GM19099 (cell line): ENCODE data around the gene ARMH1.

Source experiments
- POLR2A ChIP-seq: IDR thresholded peaks from 3 replicates; pipeline ENCODE4 v1.6.1; 2011; ENCODE audit warnings: low read depth; ENCODE audit not compliant: insufficient read length; ENCODE audit errors: extremely low read depth

The ARMH1 gene

DNA sequence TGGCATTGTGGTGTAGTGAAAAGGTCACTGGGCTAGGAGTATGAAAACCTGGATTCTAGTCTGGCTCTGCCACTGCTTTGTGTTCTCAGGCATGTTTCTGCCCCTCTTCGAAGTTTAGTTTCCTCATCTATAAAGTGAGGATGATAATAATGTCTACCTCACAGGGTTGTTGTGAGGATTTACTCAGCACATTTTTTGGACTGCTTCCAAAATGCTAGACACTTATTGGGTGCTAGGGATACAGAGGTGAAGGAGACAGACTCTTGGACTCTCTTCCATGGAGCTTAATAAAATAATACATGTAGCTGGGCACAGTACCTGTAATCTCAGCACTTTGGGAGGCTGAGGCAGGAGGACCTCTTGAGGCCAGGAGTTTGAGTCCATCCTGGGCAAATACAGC is 68.7 kb downstream of the ARMH1 start:
- TF ChIP-seq POLR2A: no peak

DNA sequence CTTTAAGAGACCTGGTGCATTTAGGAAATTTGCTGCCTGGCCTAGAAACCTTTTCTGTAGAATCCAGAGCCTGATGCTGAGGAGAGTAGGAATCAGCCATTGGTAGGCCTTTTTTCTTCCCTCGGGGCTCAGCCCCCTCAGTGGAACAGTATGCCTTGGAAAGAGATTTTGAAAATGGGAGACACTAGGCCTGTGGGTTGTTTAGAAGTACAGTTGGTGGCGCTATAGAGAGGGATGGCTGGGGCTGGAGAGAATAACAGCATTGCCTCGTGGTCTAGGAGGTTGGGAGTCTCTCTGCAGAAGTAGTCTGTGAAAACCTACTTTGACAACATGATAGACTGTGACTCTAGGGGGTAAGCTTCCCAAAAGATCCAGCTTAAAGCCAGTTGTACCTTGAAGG is 73.4 kb downstream of the ARMH1 start:
- TF ChIP-seq POLR2A: no peak

DNA sequence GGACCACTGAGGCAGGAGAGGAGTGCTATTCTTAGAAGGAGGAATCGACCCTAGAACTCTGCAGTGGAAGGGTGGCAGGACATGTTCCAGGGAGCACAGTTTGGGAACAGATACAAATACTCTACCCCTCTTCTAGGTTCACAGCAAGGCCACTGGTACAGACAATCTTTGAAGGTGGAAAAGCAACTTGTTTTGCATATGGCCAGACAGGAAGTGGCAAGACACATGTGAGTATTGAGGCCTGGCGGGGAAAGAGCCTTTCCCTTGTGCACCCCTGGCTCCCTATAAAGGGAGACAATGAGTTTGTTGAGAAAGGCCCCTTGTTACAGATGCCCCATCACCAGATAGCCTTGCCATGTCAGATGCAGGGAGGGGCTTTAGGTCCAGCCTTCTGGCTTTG is 82.9 kb downstream of the ARMH1 start:
- no peak for TF ChIP-seq POLR2A

DNA sequence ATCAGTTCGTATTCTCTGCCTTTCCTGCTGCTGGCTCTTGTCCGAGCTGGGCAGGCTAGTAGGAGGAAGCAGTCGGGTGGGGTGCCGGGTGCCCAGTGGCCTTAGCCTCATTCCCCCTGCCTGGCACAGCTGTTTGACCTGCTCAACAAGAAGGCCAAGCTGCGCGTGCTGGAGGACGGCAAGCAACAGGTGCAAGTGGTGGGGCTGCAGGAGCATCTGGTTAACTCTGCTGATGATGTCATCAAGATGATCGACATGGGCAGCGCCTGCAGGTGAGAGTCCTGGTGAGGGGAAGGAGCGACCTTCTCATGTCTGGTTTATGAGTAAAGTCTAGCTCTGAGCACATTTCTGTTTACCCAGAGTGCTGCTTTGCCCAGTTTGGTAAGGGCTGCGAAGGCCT is 84.6 kb downstream of the ARMH1 start:
- no peak for TF ChIP-seq POLR2A

DNA sequence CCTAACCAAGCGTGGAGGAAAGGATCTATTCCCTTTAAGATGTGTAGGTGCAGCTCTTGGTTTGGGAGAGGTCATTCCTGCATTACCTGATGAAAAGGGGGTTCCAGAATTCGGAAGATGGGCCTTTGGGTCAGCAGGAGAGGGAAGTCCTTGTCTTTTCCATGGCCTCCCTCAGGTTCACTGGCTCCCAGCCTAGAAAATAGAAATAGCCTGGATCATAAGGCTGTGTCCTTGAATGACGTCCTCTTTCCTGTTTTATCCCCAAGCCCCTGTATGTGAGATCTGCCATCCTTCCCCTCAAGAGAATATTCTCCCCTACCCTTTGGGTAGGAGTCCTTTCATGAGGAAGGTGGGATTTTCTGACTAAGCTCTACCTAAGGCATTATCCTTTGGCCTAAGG is 86.4 kb downstream of the ARMH1 start:
- TF ChIP-seq POLR2A: no peak
